Neuronal stem cell (in vitro differentiated cells): ENCODE data around the gene ENPEP.
"Not testable (repeated sequence)": the region's sequence is repeated elsewhere in the genome, so short reads cannot be mapped to it uniquely, and the experiment has no call there.

Experiments used
- DNase-seq: peaks from one replicate; pipeline ENCODE4 v3.0.0-alpha.2; 2013; ENCODE audit warnings: low spot score
- H2AFZ ChIP-seq: one replicate; pipeline ENCODE4 v1.6.1; 2013; ENCODE audit warnings: mild to moderate bottlenecking, low read length, inconsistent platforms
- H2AK5ac ChIP-seq: 2 replicates; pipeline ENCODE4 v1.6.1; 2013; ENCODE audit warnings: low read depth, mild to moderate bottlenecking, inconsistent platforms, low read length, moderate library complexity, mixed read lengths
- H2BK120ac ChIP-seq: 2 replicates; pipeline ENCODE4 v1.6.1; 2013; ENCODE audit warnings: low read depth, mild to moderate bottlenecking, inconsistent platforms, low read length, moderate library complexity, mixed read lengths
- H2BK12ac ChIP-seq: one replicate; pipeline ENCODE4 v1.6.1; 2013; ENCODE audit warnings: low read length, inconsistent platforms
- H2BK15ac ChIP-seq: 2 replicates; pipeline ENCODE4 v1.6.1; 2013; ENCODE audit warnings: mild to moderate bottlenecking, low read length, inconsistent platforms, mixed read lengths
- H2BK5ac ChIP-seq: one replicate; pipeline ENCODE4 v1.6.1; 2013; ENCODE audit warnings: inconsistent platforms, mild to moderate bottlenecking, low read length, moderate library complexity
- H3K14ac ChIP-seq: one replicate; pipeline ENCODE4 v1.6.1; 2013; ENCODE audit warnings: low read length, inconsistent platforms
- H3K18ac ChIP-seq: 2 replicates; pipeline ENCODE4 v1.6.1; 2013; ENCODE audit warnings: low read length, inconsistent platforms
- H3K23ac ChIP-seq: 2 replicates; pipeline ENCODE4 v1.6.1; 2013; ENCODE audit warnings: low read depth, mild to moderate bottlenecking, mixed read lengths, low read length, inconsistent platforms; ENCODE audit not compliant: poor library complexity
- H3K27ac ChIP-seq: replicated peaks from 3 replicates; pipeline ENCODE4 v1.5.1; 2013; ENCODE audit warnings: low read length, inconsistent platforms
- H3K27me3 ChIP-seq, 3 experiments: 2 replicates each; pipeline ENCODE4 v1.6.1; 2013; ENCODE audit warnings: low read length in 3 of 3, mild to moderate bottlenecking in 2 of 3, inconsistent platforms in 1 of 3, low read depth in 1 of 3, mixed read lengths in 1 of 3, moderate library complexity in 1 of 3; ENCODE audit not compliant: control insufficient read depth in 3 of 3, insufficient read depth in 3 of 3
- H3K36me3 ChIP-seq, 2 donors: replicated peaks in 1 of 2; 2 replicates each; pipeline ENCODE4 v1.6.1; 2013; ENCODE audit warnings: low read length in 2 of 2; ENCODE audit not compliant: control insufficient read depth in 2 of 2, insufficient read depth in 2 of 2
- H3K4ac ChIP-seq: 2 replicates; pipeline ENCODE4 v1.6.1; 2013; ENCODE audit warnings: inconsistent platforms, mild to moderate bottlenecking, low read length, moderate library complexity
- H3K4me1 ChIP-seq, 2 donors: 1 replicate in 1 of 2; 2 replicates in 1 of 2; pipeline ENCODE4 v1.6.1; 2013; ENCODE audit warnings: low read length in 2 of 2, low read depth in 1 of 2; ENCODE audit not compliant: control insufficient read depth in 2 of 2, insufficient read depth in 1 of 2
- H3K4me2 ChIP-seq: one replicate; pipeline ENCODE4 v1.6.1; 2013; ENCODE audit warnings: mild to moderate bottlenecking, low read length, inconsistent platforms; ENCODE audit not compliant: insufficient read depth, poor library complexity, severe bottlenecking
- H3K4me3 ChIP-seq, 2 donors: 2 replicates each; pipeline ENCODE4 v1.5.1; 2013; ENCODE audit warnings: low read length in 2 of 2, mild to moderate bottlenecking in 2 of 2, inconsistent platforms in 1 of 2, moderate library complexity in 1 of 2
- H3K79me1 ChIP-seq: one replicate; pipeline ENCODE4 v1.6.1; 2013; ENCODE audit warnings: low read depth, mild to moderate bottlenecking, inconsistent platforms, low read length, moderate library complexity
- H3K9ac ChIP-seq: one replicate; pipeline ENCODE4 v1.6.1; 2013; ENCODE audit warnings: mild to moderate bottlenecking, low read depth, low read length, inconsistent platforms; ENCODE audit not compliant: poor library complexity
- H3K9me3 ChIP-seq, 2 donors: replicated peaks in 1 of 2; 2 replicates each; pipeline versions ENCODE3 to v1.6.1; 2013; ENCODE audit warnings: low read length in 2 of 2, mild to moderate bottlenecking in 2 of 2, inconsistent platforms in 1 of 2, low read depth in 1 of 2, mixed read lengths in 1 of 2, moderate library complexity in 1 of 2; ENCODE audit not compliant: control insufficient read depth in 2 of 2, insufficient read depth in 1 of 2
- H4K8ac ChIP-seq: one replicate; pipeline ENCODE4 v1.6.1; 2013; ENCODE audit warnings: low read depth, mild to moderate bottlenecking, inconsistent platforms, low read length, moderate library complexity
- H4K91ac ChIP-seq: one replicate; pipeline ENCODE4 v1.6.1; 2013; ENCODE audit warnings: low read length, low read depth, mild to moderate bottlenecking, inconsistent platforms; ENCODE audit not compliant: poor library complexity
- WGBS, 2 donors: extraction: QIAGEN DNeasy Blood & Tissue Kit; methylation state at CpG; one replicate each; pipeline ENCODE4 v1.1.7; 2013; ENCODE audit warnings: missing lambda C conversion rate in 2 of 2, mixed read lengths in 1 of 2; ENCODE audit not compliant: insufficient read length in 2 of 2, insufficient replicate concordance in 1 of 2; ENCODE audit errors: extremely low coverage in 2 of 2; 5-methylcytosine and 5-hydroxymethylcytosine counted together

Gene ENPEP

DNA sequence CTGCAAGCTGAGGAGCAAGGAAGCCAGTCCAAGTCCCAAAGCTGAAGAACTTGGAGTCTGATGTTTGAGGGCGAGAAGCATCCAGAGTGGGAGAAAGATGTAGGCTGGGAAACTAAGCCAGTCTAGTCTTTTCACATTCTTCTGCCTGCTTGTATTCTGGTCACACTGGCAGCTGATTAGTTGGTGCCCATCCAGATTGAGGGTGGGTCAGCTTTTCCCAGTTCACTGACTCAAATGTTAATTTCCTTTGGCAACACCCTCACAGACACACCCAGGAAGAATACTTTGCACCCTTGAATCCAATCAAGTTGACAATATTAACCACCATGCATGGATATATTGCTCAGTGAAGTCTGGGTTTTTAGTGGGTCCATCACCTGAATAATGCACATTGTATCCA is 36.7 kb upstream of the ENPEP start:
- not testable (repeated sequence) for H3K4me3 ChIP-seq, H3K14ac ChIP-seq, H3K9ac ChIP-seq, H2AK5ac ChIP-seq, H2AFZ ChIP-seq, H3K27me3 ChIP-seq, H4K91ac ChIP-seq, H2BK12ac ChIP-seq, H3K18ac ChIP-seq, H2BK120ac ChIP-seq, DNase-seq, H3K4me2 ChIP-seq, H3K9me3 ChIP-seq, H3K23ac ChIP-seq, H3K4ac ChIP-seq, H3K36me3 ChIP-seq, H3K4me1 ChIP-seq, H2BK5ac ChIP-seq, H4K8ac ChIP-seq, H3K79me1 ChIP-seq, H3K27ac ChIP-seq, H2BK15ac ChIP-seq
- WGBS, 2 donors: no CpG with 5 or more reads among the region's 1 CpG

- Histone ChIP-seq H4K91ac (no peak overlapping the region), H2BK5ac (no peak overlapping the region), H3K27ac (no peak overlapping the region), H2AK5ac (no peak overlapping the region), H3K36me3 (no peaks in the 10 kb centered on the region), H3K4me3 (no peak overlapping the region), H3K27me3 (no peaks in the 10 kb centered on the region), H3K4me2 (no peak overlapping the region), H3K4ac (no peak overlapping the region), H2BK15ac (no peak overlapping the region), H2AFZ (no peak overlapping the region), H2BK12ac (no peak overlapping the region), H2BK120ac (no peak overlapping the region), H4K8ac (no peak overlapping the region), H3K18ac (no peak overlapping the region), H3K23ac (no peak overlapping the region), H3K4me1 (no peaks in the 10 kb centered on the region), H3K79me1 (no peaks in the 10 kb centered on the region), H3K9me3 (no peaks in the 10 kb centered on the region), H3K14ac (no peak overlapping the region), H3K9ac (no peak overlapping the region)
- DNase-seq: no peak
- WGBS, 2 donors: no CpG with 5 or more reads among the region's 2 CpGs
Measured at GRCh38 chr4:110442309-110442708, 33.6 kb upstream of the ENPEP start.

- Histone ChIP-seq H2AK5ac (no peak overlapping the region), H2BK12ac (no peak overlapping the region), H3K27ac (no peak overlapping the region), H3K9ac (no peak overlapping the region), H3K4me3 (no peak overlapping the region), H3K14ac (no peak overlapping the region), H4K8ac (no peak overlapping the region), H3K27me3 (no peaks in the 10 kb centered on the region), H3K4me1 (no peaks in the 10 kb centered on the region), H2BK120ac (no peak overlapping the region), H2AFZ (no peak overlapping the region), H3K36me3 (no peaks in the 10 kb centered on the region), H4K91ac (no peak overlapping the region), H3K4ac (no peak overlapping the region), H3K4me2 (no peak overlapping the region), H2BK5ac (no peak overlapping the region), H3K23ac (no peak overlapping the region), H3K18ac (no peak overlapping the region), H2BK15ac (no peak overlapping the region), H3K79me1 (no peaks in the 10 kb centered on the region), H3K9me3 (no peaks in the 10 kb centered on the region)
- no peak for DNase-seq
- no CpG with 5 or more reads among the region's 2 CpGs for WGBS, 2 donors
Measured at GRCh38 chr4:110442788-110443187, 33.2 kb upstream of the ENPEP start.

DNA sequence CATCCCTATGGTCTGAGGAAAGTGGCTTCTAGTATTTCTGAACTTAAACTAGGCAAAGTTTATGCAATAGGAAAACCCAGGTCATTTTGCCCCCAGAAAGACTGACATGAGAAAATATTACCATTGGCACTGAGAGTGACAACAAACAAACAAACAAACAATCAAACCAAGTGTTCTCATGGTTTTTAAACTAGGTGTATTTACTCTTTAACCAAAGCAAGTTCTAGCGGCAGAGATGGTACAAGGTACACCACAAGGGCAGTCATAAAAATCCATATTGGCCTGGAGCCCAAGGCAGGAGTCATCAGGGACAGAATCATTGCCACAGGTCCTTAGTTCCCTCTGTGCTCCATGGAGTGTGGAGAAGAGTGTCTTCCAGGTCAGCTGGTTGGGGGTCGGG is 26.0 kb upstream of the ENPEP start:
- Histone ChIP-seq H3K9ac (no peak overlapping the region), H3K27me3 (no peaks in the 10 kb centered on the region), H3K18ac (no peak overlapping the region), H2BK5ac (no peak overlapping the region), H3K4me1 (no peaks in the 10 kb centered on the region), H2BK120ac (no peak overlapping the region), H3K4me3 (no peak overlapping the region), H3K14ac (no peak overlapping the region), H2BK15ac (no peak overlapping the region), H2BK12ac (no peak overlapping the region), H4K91ac (no peak overlapping the region), H3K9me3 (no peaks in the 10 kb centered on the region), H3K4ac (no peak overlapping the region), H3K4me2 (no peak overlapping the region), H3K79me1 (no peaks in the 10 kb centered on the region), H4K8ac (no peak overlapping the region), H3K23ac (no peak overlapping the region), H3K27ac (no peak overlapping the region), H2AK5ac (no peak overlapping the region), H3K36me3 (no peaks in the 10 kb centered on the region), H2AFZ (no peak overlapping the region)
- no peak for DNase-seq
- no CpG with 5 or more reads among the region's 2 CpGs for WGBS, 2 donors
